ENCODE measurements around the gene DOCK1.

DOCK1 gene

DNA sequence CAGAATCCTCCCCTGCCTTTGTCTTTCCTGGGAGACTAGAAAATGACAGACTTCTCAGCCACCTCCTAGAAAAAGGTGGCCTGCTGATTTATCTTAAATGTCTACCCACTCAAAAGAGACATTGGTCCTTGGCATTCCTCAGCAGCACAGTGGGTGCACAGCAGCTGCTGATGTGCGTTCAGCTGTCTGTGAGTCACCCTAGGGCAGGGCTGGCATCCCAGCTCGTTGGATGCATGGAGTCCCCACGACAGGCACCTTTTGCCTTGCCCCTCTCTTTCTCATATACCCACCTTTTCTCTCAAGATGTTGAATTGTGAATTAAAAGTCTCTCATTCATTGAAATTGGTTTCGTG lies 113.0 kb downstream of the DOCK1 start:
- TF ChIP-seq, protein P1, sequence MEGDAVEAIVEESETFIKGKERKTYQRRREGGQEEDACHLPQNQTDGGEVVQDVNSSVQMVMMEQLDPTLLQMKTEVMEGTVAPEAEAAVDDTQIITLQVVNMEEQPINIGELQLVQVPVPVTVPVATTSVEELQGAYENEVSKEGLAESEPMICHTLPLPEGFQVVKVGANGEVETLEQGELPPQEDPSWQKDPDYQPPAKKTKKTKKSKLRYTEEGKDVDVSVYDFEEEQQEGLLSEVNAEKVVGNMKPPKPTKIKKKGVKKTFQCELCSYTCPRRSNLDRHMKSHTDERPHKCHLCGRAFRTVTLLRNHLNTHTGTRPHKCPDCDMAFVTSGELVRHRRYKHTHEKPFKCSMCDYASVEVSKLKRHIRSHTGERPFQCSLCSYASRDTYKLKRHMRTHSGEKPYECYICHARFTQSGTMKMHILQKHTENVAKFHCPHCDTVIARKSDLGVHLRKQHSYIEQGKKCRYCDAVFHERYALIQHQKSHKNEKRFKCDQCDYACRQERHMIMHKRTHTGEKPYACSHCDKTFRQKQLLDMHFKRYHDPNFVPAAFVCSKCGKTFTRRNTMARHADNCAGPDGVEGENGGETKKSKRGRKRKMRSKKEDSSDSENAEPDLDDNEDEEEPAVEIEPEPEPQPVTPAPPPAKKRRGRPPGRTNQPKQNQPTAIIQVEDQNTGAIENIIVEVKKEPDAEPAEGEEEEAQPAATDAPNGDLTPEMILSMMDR (IDR thresholded peaks at IDR 0.05; ENCODE audit: low read depth, low read length, missing control alignments), result no peak
- no peak for DNase-seq (ENCODE audit: low read depth)
- H3K4me3 ChIP-seq (ENCODE audit: low read depth, low read length), result no peak overlapping the region

DNA sequence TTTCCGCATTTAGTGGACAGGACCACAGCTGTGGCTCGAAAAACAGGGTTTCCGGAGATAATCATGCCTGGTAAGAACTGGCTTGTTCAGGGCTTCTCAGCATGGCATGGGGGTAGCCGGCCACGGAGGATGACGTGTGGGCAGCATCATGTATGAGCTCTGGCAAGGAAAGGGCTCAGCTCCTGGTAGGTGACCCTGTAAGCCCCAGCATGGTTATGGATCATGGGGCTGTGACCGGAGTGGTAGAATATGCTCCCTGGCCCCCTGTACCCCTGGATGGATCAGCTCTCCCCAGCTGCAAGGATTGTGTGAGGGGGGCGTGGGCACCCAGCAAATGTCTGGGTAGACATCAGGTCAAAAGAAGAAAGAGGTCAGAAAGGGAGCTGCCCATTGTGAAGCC lies 113.5 kb downstream of the DOCK1 start:
- no peak overlapping the region for H3K4me3 ChIP-seq (ENCODE audit: low read depth, low read length)
- TF ChIP-seq, protein P1 (IDR thresholded peaks at IDR 0.05; ENCODE audit: low read depth, low read length, missing control alignments), result no peak
- no peak for DNase-seq (ENCODE audit: low read depth)

DNA sequence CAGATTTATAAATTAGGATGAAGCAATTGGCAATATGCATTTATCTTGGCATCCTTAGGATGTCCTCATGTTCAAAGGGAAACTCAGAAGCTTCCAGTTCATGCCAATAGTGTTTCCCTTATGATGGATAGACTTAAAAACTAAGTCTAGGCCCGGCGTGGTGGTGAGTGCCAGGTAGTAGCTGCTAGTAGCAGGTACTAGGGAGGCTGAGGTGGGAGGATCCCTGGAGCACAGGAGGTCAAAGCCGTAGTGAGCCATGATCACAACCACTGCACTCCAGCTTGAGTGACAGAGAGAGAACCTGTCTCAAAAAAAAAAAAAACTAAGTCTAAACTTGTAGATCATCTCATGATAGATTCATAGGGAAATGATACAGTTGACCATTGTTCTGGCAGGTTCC lies 115.0 kb downstream of the DOCK1 start:
- TF ChIP-seq, protein P1 (IDR thresholded peaks at IDR 0.05; ENCODE audit: low read depth, low read length, missing control alignments), result no peak
- no peak overlapping the region for H3K4me3 ChIP-seq (ENCODE audit: low read depth, low read length)
- DNase-seq (ENCODE audit: low read depth), result no peak

DNA sequence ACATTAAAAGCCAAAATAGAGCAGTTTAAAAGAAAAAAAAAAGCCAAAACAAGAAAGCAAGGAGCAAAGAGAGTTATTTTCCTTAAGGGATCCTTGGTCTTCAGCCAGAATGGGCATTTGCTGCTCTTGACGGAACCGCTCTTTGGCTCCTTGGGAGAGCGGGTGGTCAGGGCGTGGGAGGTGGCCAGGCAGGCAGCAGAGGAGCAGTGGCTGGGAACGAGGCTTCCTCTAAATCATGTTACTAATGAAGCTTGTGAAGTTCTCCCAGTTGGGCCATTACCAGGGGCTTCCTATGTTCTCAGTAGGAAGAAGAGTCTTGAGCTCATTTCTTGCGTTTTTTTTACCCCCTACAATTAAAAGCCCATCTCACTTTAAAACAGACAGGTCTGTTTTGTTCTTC lies 116.6 kb downstream of the DOCK1 start:
- DNase-seq (ENCODE audit: low read depth), result no peak
- H3K4me3 ChIP-seq (ENCODE audit: low read depth, low read length), result no peak overlapping the region
- TF ChIP-seq, protein P1 (IDR thresholded peaks at IDR 0.05; ENCODE audit: low read depth, low read length, missing control alignments), result no peak

DNA sequence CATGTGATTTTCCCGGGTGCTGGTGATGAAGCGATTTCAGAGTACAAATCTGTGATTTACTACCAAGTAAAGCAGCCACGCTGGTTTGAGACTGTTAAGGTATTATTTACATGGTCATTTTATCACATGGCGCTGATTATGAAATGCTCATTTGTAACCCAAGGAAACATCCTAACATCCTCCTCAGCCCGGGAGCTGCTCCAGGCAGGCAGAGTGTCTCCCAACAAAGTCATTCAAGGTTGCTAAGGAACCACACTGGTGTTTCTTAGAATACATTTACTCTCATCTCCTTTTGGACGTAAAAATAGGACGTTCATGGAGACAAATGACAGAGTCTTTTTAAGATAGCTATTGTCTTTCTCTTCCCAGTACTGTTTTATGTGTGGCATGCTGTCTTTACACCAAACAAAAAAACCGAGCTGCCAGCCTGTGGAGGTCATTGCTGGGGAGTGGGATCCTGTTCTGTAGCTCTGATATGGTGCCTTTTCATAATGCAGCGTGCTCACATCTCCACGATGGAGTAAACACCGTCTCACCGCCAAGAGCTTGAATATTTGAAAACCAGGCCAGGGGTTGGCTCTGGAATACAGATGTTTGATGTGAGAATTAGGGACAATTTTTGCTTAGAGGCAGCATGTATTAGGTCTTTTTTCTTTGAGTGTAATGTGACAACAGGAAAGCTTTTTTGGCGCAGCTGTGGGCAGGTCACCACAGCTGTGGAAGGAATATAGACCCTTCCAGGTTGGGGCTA lies 119.6 kb downstream of the DOCK1 start:
- no peak for DNase-seq (ENCODE audit: low read depth)
- H3K4me3 ChIP-seq (ENCODE audit: low read depth, low read length), result no peak overlapping the region
- TF ChIP-seq, protein P1 (IDR thresholded peaks at IDR 0.05; ENCODE audit: low read depth, low read length, missing control alignments), result no peak

DNA sequence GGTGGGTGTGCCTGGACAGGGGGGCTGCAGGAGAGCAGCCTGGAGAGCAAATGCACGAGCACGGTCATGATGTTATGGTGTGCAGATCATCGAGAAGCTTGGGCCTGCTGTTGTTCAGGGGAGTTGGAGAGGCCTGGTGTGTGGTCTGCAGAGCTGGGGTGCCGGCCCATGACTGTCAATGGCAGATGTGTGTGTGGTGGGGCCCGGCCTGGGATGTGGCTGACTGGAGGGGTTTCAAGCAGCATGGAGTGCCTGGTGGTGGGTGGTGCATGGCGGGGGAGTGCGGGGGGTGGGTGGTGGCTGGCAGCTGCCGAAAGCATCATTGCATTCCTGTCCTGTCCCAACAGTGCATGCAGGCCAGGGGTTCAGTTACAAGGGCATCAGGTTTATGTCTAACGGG lies 122.6 kb downstream of the DOCK1 start:
- no peak overlapping the region for H3K4me3 ChIP-seq (ENCODE audit: low read depth, low read length)
- DNase-seq (ENCODE audit: low read depth), result no peak
- TF ChIP-seq, protein P1 (IDR thresholded peaks at IDR 0.05; ENCODE audit: low read depth, low read length, missing control alignments), result no peak

DNA sequence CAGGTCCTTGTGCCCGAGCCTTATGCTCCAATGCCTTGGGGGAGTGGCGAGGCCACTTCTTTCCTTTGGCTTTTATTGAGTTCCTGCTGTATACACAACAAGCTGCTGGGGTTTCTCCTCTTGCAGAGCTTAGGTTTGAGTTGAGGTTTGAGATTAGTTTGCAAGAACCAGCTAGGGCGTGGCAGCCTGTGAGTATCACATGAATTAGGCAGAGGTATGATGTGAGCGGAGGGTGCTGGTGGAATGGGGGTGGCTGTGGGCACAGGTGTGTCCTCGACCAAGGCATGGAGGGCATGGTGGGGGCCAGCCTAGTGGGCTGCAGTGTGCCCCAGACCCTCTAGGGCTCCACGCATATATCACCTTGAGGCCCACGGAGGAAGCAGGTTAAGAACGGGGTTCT lies 123.3 kb downstream of the DOCK1 start:
- TF ChIP-seq, protein P1 (IDR thresholded peaks at IDR 0.05; ENCODE audit: low read depth, low read length, missing control alignments), result no peak
- no peak overlapping the region for H3K4me3 ChIP-seq (ENCODE audit: low read depth, low read length)
- DNase-seq (ENCODE audit: low read depth), result no peak
